GM18870 (cell line): ENCODE measurements around the gene WDFY4.
A peak's percentile ranks its signal among the peaks of the same experiment; 100 is the strongest.

Experiments
- ATAC-seq: cut with Tn5 transposase; IDR thresholded peaks from one replicate; pipeline ENCODE4 v1.9.1; 2021; ENCODE audit warnings: moderate library complexity; ENCODE audit not compliant: unreplicated experiment

The WDFY4 gene

GRCh38 chr10:48789486-48790456, 105.1 kb downstream of the WDFY4 start:
- ATAC-seq, result no peak

GRCh38 chr10:48790457-48791044, 105.9 kb downstream of the WDFY4 start:
- ATAC-seq, result no peak

- no peak for ATAC-seq
Measured at GRCh38 chr10:48791267-48791928, 106.7 kb downstream of the WDFY4 start.

- ATAC-seq, result no peak
Measured at GRCh38 chr10:48792121-48792520, 107.4 kb downstream of the WDFY4 start.

GRCh38 chr10:48792687-48793096, 108.0 kb downstream of the WDFY4 start:
- no peak for ATAC-seq

GRCh38 chr10:48794074-48794473, 109.4 kb downstream of the WDFY4 start:
- no peak for ATAC-seq

- ATAC-seq, result no peak
Measured at GRCh38 chr10:48796713-48797245, 112.1 kb downstream of the WDFY4 start.

- no peak for ATAC-seq
Measured at GRCh38 chr10:48797830-48798229, 113.2 kb downstream of the WDFY4 start.

GRCh38 chr10:48798481-48799254, 114.0 kb downstream of the WDFY4 start:
- ATAC-seq, result no peak

GRCh38 chr10:48799341-48800006, 114.8 kb downstream of the WDFY4 start:
- no peak for ATAC-seq

- ATAC-seq, result no peak
Measured at GRCh38 chr10:48800007-48800675, 115.5 kb downstream of the WDFY4 start.

- no peak for ATAC-seq
Measured at GRCh38 chr10:48801001-48801421, 116.3 kb downstream of the WDFY4 start.

GRCh38 chr10:48802611-48803071, 118.0 kb downstream of the WDFY4 start:
- ATAC-seq, result peak; percentile 94

GRCh38 chr10:48803801-48804584, 119.3 kb downstream of the WDFY4 start:
- ATAC-seq, result no peak

- ATAC-seq, result no peak
Measured at GRCh38 chr10:48804740-48805182, 120.1 kb downstream of the WDFY4 start.

GRCh38 chr10:48805411-48805810, 120.7 kb downstream of the WDFY4 start:
- ATAC-seq, result no peak

GRCh38 chr10:48805848-48806247, 121.2 kb downstream of the WDFY4 start:
- ATAC-seq, result no peak

GRCh38 chr10:48806342-48806741, 121.7 kb downstream of the WDFY4 start:
- ATAC-seq, result no peak
